Measurements from ENCODE around the gene EMC8.
"Not testable (repeated sequence)": the region's sequence is repeated elsewhere in the genome, so short reads cannot be mapped to it uniquely, and the experiment has no call there.

EMC8 gene

GRCh38 chr16:85799497-85800320 lies at the start of gene EMC8, which contains the start of gene COX4I1:
TSS of gene EMC8 (minus strand) at chr16:85799544. CDS start at chr16:85799295, 249 bp downstream.
TSS of gene COX4I1 (plus strand) at chr16:85799695. CDS start at chr16:85801206, 1,511 bp downstream.
- peak; percentile 58 for DNase-seq

- DNase-seq = no peak
Measured at GRCh38 chr16:85848986-85849385, 49.6 kb upstream of the EMC8 start.

- DNase-seq = no peak
Measured at GRCh38 chr16:85847681-85848601, 48.6 kb upstream of the EMC8 start.

GRCh38 chr16:85847036-85847435 lies 47.7 kb upstream of the EMC8 start:
- no peak for DNase-seq

GRCh38 chr16:85846461-85846860 lies 47.1 kb upstream of the EMC8 start:
- DNase-seq = no peak

GRCh38 chr16:85845266-85845665 lies 45.9 kb upstream of the EMC8 start:
- no peak for DNase-seq

- no peak for DNase-seq
Measured at GRCh38 chr16:85844786-85845185, 45.4 kb upstream of the EMC8 start.

- DNase-seq = no peak
Measured at GRCh38 chr16:85844169-85844481, 44.8 kb upstream of the EMC8 start.

- no peak for DNase-seq
Measured at GRCh38 chr16:85843471-85844168, 44.3 kb upstream of the EMC8 start.

- no peak for DNase-seq
Measured at GRCh38 chr16:85842848-85843247, 43.5 kb upstream of the EMC8 start.

GRCh38 chr16:85842435-85842834 lies 43.1 kb upstream of the EMC8 start:
- no peak for DNase-seq

- no peak for DNase-seq
Measured at GRCh38 chr16:85840801-85841200, 41.5 kb upstream of the EMC8 start.

- DNase-seq = no peak
Measured at GRCh38 chr16:85840395-85840794, 41.1 kb upstream of the EMC8 start.

GRCh38 chr16:85839681-85840240 lies 40.4 kb upstream of the EMC8 start:
- no peak for DNase-seq

GRCh38 chr16:85838876-85839585 lies 39.7 kb upstream of the EMC8 start:
- DNase-seq = no peak

GRCh38 chr16:85838381-85838780 lies 39.0 kb upstream of the EMC8 start:
- no peak for DNase-seq

- DNase-seq = not testable (repeated sequence)
Measured at GRCh38 chr16:85837654-85838053, 38.3 kb upstream of the EMC8 start.

GRCh38 chr16:85836706-85837582 lies 37.6 kb upstream of the EMC8 start:
- DNase-seq = no peak

GRCh38 chr16:85835956-85836705 lies 36.8 kb upstream of the EMC8 start:
- DNase-seq = no peak

GRCh38 chr16:85835227-85835751 lies 35.9 kb upstream of the EMC8 start:
- no peak for DNase-seq
